Hindlimb muscle (tissue), 1 donor: ENCODE results near the gene PCDHGB5. TPM values are rescaled to one million over a fixed set of nuclear protein-coding genes. Genes with fewer than 3 reads are reported as not detected.

ENCODE experiments used
- polyA plus RNA-seq: library from polyadenylated mRNA; unstranded; fragments of 120-200 nt; gene quantifications from one replicate; pipeline ENCODE4 v1.2.1, GENCODE V29; 2013; ENCODE audit not compliant: insufficient read length

PCDHGB5 gene
- polyA plus RNA-seq, 1 donor = 4.1 TPM

Other genes starting within 250 kb of the PCDHGB5 start
- 2.4 TPM for gene PCDHB6, start 247.9 kb upstream of the PCDHGB5 start, polyA plus RNA-seq
- gene PCDHB7, start 225.3 kb upstream of the PCDHGB5 start, polyA plus RNA-seq = 3.2 TPM
- gene PCDHB8, start 220.2 kb upstream of the PCDHGB5 start, polyA plus RNA-seq = 2.1 TPM
- gene PCDHB16, start 215.6 kb upstream of the PCDHGB5 start, polyA plus RNA-seq = 3.9 TPM
- 3.2 TPM for gene PCDHB9, start 210.8 kb upstream of the PCDHGB5 start, polyA plus RNA-seq
- 5.3 TPM for gene PCDHB10, start 205.6 kb upstream of the PCDHGB5 start, polyA plus RNA-seq
- 4.4 TPM for gene PCDHB11, start 198.3 kb upstream of the PCDHGB5 start, polyA plus RNA-seq
- 4.7 TPM for gene PCDHB12, start 189.2 kb upstream of the PCDHGB5 start, polyA plus RNA-seq
- gene PCDHB13, start 184.0 kb upstream of the PCDHGB5 start, polyA plus RNA-seq = 2.8 TPM
- gene PCDHB14, start 174.6 kb upstream of the PCDHGB5 start, polyA plus RNA-seq = 7.5 TPM
- gene PCDHB15, start 152.6 kb upstream of the PCDHGB5 start, polyA plus RNA-seq = 9.4 TPM
- gene SLC25A2, start 93.9 kb upstream of the PCDHGB5 start, polyA plus RNA-seq = not detected
- gene TAF7, start 77.2 kb upstream of the PCDHGB5 start, polyA plus RNA-seq = 76.5 TPM
- gene PCDHGA1, start 67.4 kb upstream of the PCDHGB5 start, polyA plus RNA-seq = 0.77 TPM
- 2.1 TPM for gene PCDHGA2, start 59.2 kb upstream of the PCDHGB5 start, polyA plus RNA-seq
- gene PCDHGA3, start 54.1 kb upstream of the PCDHGB5 start, polyA plus RNA-seq = 1.0 TPM
- gene PCDHGB1, start 47.8 kb upstream of the PCDHGB5 start, polyA plus RNA-seq = 0.45 TPM
- gene PCDHGA4, start 42.9 kb upstream of the PCDHGB5 start, polyA plus RNA-seq = 1.6 TPM
- gene PCDHGB2, start 38.0 kb upstream of the PCDHGB5 start, polyA plus RNA-seq = 2.8 TPM
- 2.6 TPM for gene PCDHGA5, start 33.8 kb upstream of the PCDHGB5 start, polyA plus RNA-seq
- 1.8 TPM for gene PCDHGB3, start 27.7 kb upstream of the PCDHGB5 start, polyA plus RNA-seq
- gene PCDHGA6, start 24.1 kb upstream of the PCDHGB5 start, polyA plus RNA-seq = 4.4 TPM
- gene PCDHGA7, start 15.2 kb upstream of the PCDHGB5 start, polyA plus RNA-seq = 1.6 TPM
- gene PCDHGB4, start 10.2 kb upstream of the PCDHGB5 start, polyA plus RNA-seq = 2.6 TPM
- 0.80 TPM for gene PCDHGA8, start 5.3 kb upstream of the PCDHGB5 start, polyA plus RNA-seq
- gene PCDHGA9, start 4.8 kb downstream of the PCDHGB5 start, polyA plus RNA-seq = 4.4 TPM
- 4.0 TPM for gene PCDHGB6, start 10.1 kb downstream of the PCDHGB5 start, polyA plus RNA-seq
- gene PCDHGA10, start 15.0 kb downstream of the PCDHGB5 start, polyA plus RNA-seq = 1.6 TPM
- gene PCDHGB7, start 19.7 kb downstream of the PCDHGB5 start, polyA plus RNA-seq = 9.9 TPM
- 3.0 TPM for gene PCDHGA11, start 23.1 kb downstream of the PCDHGB5 start, polyA plus RNA-seq
- gene PCDHGA12, start 32.6 kb downstream of the PCDHGB5 start, polyA plus RNA-seq = 2.4 TPM
- 119 TPM for gene PCDHGC3, start 78.0 kb downstream of the PCDHGB5 start, polyA plus RNA-seq
- gene PCDHGC4, start 87.1 kb downstream of the PCDHGB5 start, polyA plus RNA-seq = 1.7 TPM
- 1.1 TPM for gene PCDHGC5, start 91.1 kb downstream of the PCDHGB5 start, polyA plus RNA-seq
- 22.7 TPM for gene DIAPH1, start 221.1 kb downstream of the PCDHGB5 start, polyA plus RNA-seq
- 48.3 TPM for gene HDAC3, start 238.9 kb downstream of the PCDHGB5 start, polyA plus RNA-seq
- gene RELL2, start 239.1 kb downstream of the PCDHGB5 start, polyA plus RNA-seq = 0.12 TPM